Lower leg skin (tissue), 4 donors: Measurements from ENCODE around the gene PTPN4. TPM values are rescaled to one million over a fixed set of nuclear protein-coding genes. Genes with fewer than 3 reads are reported as not detected.

Experiments used
- DNase-seq, 2 donors: peaks; one replicate each; pipeline ENCODE4 v3.0.0-alpha.2; 2019; ENCODE audit warnings: low spot score in 2 of 2
- H3K4me3 ChIP-seq: fragments of 200-600 bp; sonication (generic); 2 replicates; pipeline ENCODE4 v1.5.1; 2017; ENCODE audit warnings: mild to moderate bottlenecking, low read depth; ENCODE audit not compliant: poor library complexity, severe bottlenecking
- CTCF ChIP-seq, 3 donors: fragments of 450-650 bp; IDR thresholded peaks; one replicate each; pipeline ENCODE4 v1.5.1; 2016; ENCODE audit warnings: antibody characterized with exemption in 3 of 3, mild to moderate bottlenecking in 3 of 3, moderate library complexity in 2 of 3
- POLR2A ChIP-seq, 2 donors: fragments of 450-650 bp; IDR thresholded peaks; one replicate each; pipeline ENCODE4 v1.6.1; 2016 to 2017; ENCODE audit warnings: antibody characterized with exemption in 2 of 2, mild to moderate bottlenecking in 1 of 2, moderate library complexity in 1 of 2
- WGBS, 2 donors: methylation state at CpG; one replicate each; pipeline ENCODE4 v1.1.5; 2018; 5-methylcytosine and 5-hydroxymethylcytosine counted together
- intact Hi-C: fragments of 100-400 bp; cut with DNase I; formaldehyde crosslinking; loops from one replicate; pipeline ENCODE4 v1.15.0; 2023; ENCODE audit warnings: low total_unique reads
- total RNA-seq, 4 donors: library from RNA; depleted of rRNA; stranded (reverse); fragments of >200 nt; gene quantifications; one replicate each; pipeline ENCODE4 v1.1.0, GENCODE V29; 2016

PTPN4 gene
- total RNA-seq, 4 donors from 2014 or later, result 13.0 to 49.5 (median 20.4) TPM

- intact Hi-C loops, result no loop called here
- no peak for TF ChIP-seq CTCF (IDR thresholded peaks at IDR 0.05)
- TF ChIP-seq POLR2A (IDR thresholded peaks at IDR 0.05), result no peak
Measured at GRCh38 chr2:119727493-119727892, 32.2 kb upstream of the PTPN4 start.

GRCh38 chr2:119728421-119728820 lies 31.3 kb upstream of the PTPN4 start:
- intact Hi-C loops, result no loop called here
- TF ChIP-seq POLR2A (IDR thresholded peaks at IDR 0.05) (no peak), CTCF (IDR thresholded peaks at IDR 0.05) (no peak)
- H3K4me3 ChIP-seq, result no peak overlapping the region
- no peak for DNase-seq

More at GRCh38 chr2:119727493-119727892, 32.2 kb upstream of the PTPN4 start:
- no peak overlapping the region for H3K4me3 ChIP-seq
- WGBS, 2 donors, result 93 to 97% methylated on average over 1 of the region's 1 CpG
- no peak for DNase-seq

- intact Hi-C loops, result no loop called here
- H3K4me3 ChIP-seq, result no peak overlapping the region
Measured at GRCh38 chr2:119730671-119731177, 29.0 kb upstream of the PTPN4 start.

GRCh38 chr2:119731983-119732382 lies 27.7 kb upstream of the PTPN4 start:
- 65 to 76% methylated on average over 11 of the region's 11 CpGs for WGBS, 2 donors
- H3K4me3 ChIP-seq, result no peak overlapping the region
- no peak for DNase-seq
- intact Hi-C loops, result no loop called here
- TF ChIP-seq CTCF (IDR thresholded peaks at IDR 0.05) (no peak), POLR2A (IDR thresholded peaks at IDR 0.05) (no peak)

More at GRCh38 chr2:119730671-119731177, 29.0 kb upstream of the PTPN4 start:
- TF ChIP-seq CTCF (IDR thresholded peaks at IDR 0.05) (no peak), POLR2A (IDR thresholded peaks at IDR 0.05) (no peak)
- no peak for DNase-seq
- 62 to 77% methylated on average over 8 of the region's 8 CpGs for WGBS, 2 donors

GRCh38 chr2:119732601-119733164 lies 27.0 kb upstream of the PTPN4 start:
- intact Hi-C loops, result no loop called here
- TF ChIP-seq POLR2A (IDR thresholded peaks at IDR 0.05) (no peak), CTCF (IDR thresholded peaks at IDR 0.05) (no peak)
- WGBS, 2 donors, result 97 to 98% methylated on average over 6 of the region's 6 CpGs
- H3K4me3 ChIP-seq, result no peak overlapping the region
- DNase-seq, result no peak

- H3K4me3 ChIP-seq, result no peak overlapping the region
- TF ChIP-seq POLR2A (IDR thresholded peaks at IDR 0.05) (no peak), CTCF (IDR thresholded peaks at IDR 0.05) (no peak)
- intact Hi-C loops, result no loop called here
- DNase-seq, result no peak
- WGBS, 2 donors, result 77 to 82% methylated on average over 4 of the region's 4 CpGs
Measured at GRCh38 chr2:119734047-119734446, 25.7 kb upstream of the PTPN4 start.
